ENCODE measurements around the gene GPX4.
"Not testable (repeated sequence)": the region's sequence is repeated elsewhere in the genome, so short reads cannot be mapped to it uniquely, and the experiment has no call there.

Gene GPX4

GRCh38 chr19:1116726-1117581 is 13.2 kb downstream of the GPX4 start:
- DNase-seq, result no peak

GRCh38 chr19:1117654-1118053 is 13.9 kb downstream of the GPX4 start:
- no peak for DNase-seq

- DNase-seq, result no peak
Observed at GRCh38 chr19:1118999-1119398, 15.2 kb downstream of the GPX4 start.

DNA sequence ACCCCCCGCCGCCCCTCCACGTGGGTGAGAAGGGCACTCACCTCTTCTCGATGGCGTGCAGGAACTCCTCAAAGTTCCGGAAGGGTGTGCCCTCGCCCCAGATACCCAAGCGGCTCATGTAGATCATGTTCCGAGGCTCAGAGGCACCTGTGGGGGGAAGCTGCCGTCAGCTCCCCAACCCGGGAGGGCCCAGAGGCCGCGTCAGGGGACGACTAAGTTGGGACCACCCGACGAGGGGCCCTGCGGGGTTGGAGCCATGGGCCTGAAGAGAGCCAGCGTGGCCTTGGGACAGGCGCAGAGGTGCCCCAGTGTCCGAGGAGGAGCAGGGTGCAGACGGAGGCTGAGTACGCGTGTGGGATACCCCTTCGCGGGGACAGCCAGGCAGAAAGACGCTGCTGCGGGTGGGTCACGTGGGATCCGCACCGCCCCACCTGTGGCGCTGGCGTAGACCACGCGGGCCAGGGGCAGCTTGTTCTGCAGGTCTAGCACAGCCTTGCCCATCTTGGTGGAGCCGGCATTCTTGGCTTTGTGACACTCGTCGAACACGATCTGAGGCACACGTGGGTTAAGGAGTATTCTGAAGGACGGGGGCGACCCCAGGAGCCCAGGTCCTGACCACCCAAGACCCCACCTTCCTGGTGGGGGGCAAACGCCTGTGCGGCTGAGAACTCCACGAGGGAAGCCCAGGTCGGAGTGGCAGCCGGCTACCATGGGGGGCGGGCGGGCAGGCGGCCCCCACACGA is 15.9 kb downstream of the GPX4 start:
- DNase-seq, result no peak

GRCh38 chr19:1121395-1121794 is 17.6 kb downstream of the GPX4 start:
- DNase-seq, result no peak

GRCh38 chr19:1122021-1122971 is 18.5 kb downstream of the GPX4 start:
- DNase-seq, result no peak

- DNase-seq, result no peak
Observed at GRCh38 chr19:1122972-1123363, 19.2 kb downstream of the GPX4 start.

DNA sequence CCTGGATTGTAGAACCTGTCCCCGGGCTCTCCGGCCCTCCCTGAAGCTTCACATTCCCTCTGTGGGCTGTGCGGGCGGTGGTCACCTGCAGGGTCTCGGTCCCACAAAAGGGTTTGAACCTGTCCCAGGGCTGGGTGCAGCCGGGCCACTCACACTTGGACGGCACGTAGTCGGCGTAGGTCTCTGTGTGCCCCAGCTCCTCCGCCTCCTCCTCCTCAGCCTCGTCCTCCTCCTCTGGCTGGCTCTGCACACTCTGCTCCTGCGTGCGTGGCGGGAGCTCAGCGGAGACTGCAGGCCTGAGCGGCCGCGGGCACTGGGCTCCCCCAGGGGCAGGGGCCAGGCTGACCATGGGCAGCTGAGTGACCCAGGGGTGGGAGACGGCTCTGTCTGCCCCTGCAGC is 19.6 kb downstream of the GPX4 start:
- DNase-seq, result no peak

DNA sequence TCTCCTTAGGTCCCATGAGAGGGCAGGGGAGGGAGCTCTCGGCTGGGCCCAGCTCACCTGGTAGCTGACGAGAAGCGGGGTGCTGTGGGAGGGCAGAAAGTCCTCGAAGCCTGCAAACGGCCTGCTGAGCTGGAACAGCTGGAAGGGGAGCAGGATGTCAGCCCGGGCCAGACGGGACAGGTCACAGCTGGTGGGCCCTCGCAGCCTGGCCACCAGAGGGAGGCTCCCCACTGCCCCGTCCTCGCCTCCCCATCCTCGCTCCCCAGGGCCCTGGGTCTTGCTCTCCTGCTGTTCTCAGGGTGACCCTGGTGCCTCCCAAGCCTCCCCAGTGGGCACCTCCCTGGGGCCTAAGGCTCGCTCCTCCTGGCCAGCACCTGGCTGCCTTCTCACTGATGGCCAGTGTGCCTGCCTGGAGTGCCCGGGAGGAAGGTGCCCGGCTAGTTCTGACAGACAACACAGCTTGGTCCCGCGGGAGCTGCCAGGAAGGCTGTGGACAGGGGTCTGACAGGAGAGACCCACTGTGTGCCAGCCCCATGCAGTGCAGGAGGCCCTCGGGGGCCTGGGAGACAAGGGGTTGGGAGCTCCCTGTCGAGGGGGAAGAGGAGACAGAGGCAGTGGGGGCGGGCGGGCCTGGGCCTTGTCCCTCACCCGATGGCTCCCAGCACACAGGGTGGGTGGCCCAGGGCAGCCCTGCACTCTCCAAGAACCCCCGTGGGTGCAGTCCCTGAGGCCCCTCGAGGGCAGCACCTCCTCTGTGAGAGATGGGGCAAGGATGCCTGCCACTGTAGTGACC is 20.3 kb downstream of the GPX4 start:
- no peak for DNase-seq

GRCh38 chr19:1125601-1126467 is 22.0 kb downstream of the GPX4 start:
- DNase-seq, result no peak

GRCh38 chr19:1126984-1127760 is 23.4 kb downstream of the GPX4 start:
- no peak for DNase-seq

DNA sequence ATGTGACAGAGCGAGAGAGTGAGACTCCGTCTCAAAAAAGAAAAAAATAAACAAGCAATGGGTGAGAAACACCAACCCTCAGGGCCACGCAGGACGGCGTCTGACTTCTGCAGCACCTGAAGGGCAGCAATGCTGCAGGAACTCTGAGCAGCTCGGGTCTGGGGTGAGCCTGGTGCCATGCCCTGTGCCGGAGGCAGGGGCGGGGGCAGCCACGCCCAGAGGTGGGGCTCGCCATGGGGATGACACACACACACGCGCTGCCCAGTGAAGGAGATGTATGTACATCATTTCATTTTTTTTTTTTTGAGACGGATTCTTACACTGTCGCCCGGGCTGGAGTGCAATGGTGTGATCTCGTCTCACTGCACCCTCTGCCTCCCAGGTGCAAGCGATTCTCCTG is 24.3 kb downstream of the GPX4 start:
- no peak for DNase-seq

GRCh38 chr19:1129084-1129483 is 25.3 kb downstream of the GPX4 start:
- DNase-seq, result not testable (repeated sequence)

- DNase-seq, result no peak
Observed at GRCh38 chr19:1129535-1129934, 25.7 kb downstream of the GPX4 start.

GRCh38 chr19:1130771-1131717 is 27.2 kb downstream of the GPX4 start:
- no peak for DNase-seq

- DNase-seq, result peak; percentile 43
Observed at GRCh38 chr19:1131718-1132551, 28.1 kb downstream of the GPX4 start.

DNA sequence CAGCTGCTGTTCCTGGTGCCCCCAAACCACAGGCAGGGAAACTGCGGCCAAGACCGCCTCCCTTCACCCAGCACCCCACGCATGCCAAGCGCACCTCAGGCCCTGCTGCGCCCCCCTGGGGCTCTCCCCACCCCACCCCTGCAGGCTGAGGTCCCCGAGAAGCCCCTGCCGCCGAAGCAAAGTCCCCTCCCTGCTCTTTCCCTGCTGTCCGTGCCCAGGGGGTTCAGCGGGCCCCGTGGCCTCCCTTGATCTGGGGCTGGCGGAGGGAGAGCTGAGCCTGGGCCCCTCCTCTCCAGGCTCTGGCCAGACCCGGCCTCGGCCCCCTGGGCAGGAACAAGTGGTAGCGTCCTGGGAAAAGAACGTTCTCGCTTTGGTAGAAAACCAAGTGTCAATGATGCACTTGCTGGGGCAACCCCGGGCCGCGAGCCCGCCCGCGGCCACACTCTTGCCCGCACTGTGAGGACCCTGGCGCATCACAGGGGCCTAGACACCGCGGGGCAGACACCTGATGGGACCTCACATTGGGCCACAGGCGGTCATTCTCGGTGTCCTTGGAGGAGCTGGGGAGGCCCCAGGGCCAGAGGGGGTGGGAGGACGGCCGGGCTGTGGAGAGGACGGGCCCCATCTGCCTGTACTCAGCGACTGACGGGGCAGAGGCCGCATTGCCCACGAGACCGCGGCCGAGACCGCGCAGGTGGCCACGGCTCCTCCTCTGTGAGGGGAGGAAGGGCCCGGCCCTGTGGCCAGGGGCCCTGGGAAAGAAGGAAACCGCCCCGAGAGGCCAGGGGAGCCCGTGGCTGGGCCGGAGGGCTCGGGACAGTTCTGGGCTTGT is 29.0 kb downstream of the GPX4 start:
- no peak for DNase-seq

All from SIG-M5 (cell line).